HTR-8/SVneo (cell line): Measurements from ENCODE around the gene MYBBP1A.

ENCODE experiments used
- DNase-seq: peaks from one replicate; pipeline ENCODE4 v3.0.0; 2011; ENCODE audit warnings: low spot score, mixed read lengths; ENCODE audit not compliant: insufficient read length
- FAIRE-seq: peaks from 2 replicates; lab custom pipeline; 2011; peaks lifted over from hg19 to GRCh38; lab: Jason Lieb, UNC

MYBBP1A gene

DNA sequence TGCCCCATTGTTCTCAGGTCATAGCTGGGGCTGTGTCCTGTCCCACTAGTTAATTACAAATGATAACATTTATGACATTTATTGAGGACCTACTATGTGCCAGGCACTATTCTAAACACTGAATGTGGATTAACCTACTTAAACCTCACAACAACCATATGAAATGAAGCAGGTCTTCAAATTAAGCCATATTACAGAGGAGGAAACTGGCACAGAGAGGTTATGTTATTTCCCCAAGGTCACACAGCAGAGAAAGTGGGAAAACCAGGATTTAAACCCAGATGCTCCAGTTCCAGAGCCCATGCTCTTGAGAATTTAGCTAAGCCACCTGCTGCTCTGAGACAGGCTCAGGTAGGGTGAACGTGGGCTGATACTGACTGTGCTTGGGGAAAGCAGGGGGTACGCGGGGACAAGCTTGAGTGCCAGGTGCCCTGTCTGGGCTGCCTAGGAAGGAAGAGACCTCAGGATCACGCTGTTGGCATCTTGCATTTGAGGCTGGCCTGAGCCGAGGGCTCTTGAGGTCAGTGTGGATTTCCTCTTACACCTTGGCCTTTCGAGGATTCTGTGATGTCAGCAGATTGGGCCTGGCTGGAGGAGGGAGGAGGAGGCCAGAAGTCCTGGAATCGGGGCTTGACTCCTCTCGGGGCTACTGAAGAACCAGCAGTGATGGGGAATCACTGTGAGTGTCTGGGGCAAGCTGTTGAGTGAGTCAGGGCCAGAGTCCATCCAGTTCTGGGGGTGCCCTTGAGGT is 47.6 kb downstream of the MYBBP1A start:
- peak; percentile 44 for FAIRE-seq

DNA sequence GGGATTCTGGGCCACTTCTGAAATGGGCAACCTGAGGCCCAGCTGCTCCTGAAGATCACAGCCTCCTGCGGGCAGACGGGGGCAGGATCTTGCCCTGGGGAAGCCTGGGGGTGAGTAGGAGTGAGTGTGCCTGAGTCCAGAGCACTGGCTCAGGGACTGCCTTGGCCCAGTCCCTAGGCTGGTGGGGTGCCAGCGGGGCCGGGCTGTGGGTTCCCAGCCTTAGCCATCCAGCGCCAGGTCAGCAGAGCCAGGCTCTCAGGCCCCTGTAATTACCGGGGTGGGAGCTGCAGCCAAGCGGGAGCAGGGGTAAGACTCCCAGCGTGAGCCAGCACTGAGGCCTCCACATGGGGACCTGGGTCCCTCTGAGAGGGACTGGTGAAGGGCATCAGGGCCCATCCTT is 48.3 kb downstream of the MYBBP1A start:
- no peak for FAIRE-seq
- DNase-seq: no peak

More for the DNA sequence above, 47.6 kb downstream of the MYBBP1A start:
- DNase-seq: no peak

DNA sequence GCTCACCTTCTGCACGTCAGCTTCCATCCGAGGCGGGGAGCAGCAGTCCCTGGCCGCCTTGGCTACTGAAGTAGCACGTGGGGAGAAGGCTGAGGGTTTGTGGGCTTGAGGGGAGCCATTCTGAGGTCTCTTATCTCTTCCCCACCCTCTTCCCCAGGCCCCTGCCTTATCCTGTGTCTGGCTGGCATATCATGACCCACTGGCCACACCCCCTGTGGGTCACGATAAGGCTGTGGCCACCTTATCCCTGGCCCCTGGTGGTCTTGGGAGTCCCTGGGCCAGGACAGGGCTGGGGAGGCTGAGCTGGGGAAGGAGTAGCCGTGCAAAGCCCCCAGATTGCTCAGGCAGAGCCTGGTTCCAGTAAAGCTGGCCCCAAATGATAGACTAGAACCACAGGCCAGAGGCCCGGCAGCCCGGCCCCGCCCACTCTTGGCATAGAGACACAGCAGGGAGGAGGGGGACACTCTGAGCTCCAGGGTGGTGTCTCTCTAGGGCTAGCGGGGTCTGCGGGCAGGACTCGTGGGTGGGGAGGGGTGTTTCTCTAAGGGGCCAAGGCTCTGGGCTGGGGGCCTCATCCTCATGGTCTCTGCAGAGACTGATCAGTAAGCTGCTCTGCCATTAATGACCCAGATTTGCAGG is 48.9 kb downstream of the MYBBP1A start:
- DNase-seq (no peak), FAIRE-seq (no peak)

DNA sequence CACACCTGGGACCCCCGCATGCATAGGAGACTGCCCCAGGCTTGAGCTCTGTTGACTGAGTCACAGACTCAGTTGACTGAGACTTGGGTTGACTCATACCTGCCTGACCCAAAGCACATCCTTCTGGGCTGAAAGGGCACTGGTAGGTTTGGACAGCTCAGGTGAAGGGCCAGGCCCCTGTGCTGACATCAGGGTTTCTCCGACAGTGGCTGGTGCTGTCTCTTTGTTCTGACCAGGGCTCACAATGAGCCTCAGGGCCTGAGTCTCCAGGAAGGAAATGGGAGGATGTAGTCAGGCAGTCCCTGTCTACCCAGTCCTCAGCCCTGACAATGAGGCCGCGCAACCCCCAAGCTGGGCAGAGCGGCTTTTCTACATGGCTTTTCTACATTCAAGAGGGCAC is 50.0 kb downstream of the MYBBP1A start:
- no peak for FAIRE-seq

DNA sequence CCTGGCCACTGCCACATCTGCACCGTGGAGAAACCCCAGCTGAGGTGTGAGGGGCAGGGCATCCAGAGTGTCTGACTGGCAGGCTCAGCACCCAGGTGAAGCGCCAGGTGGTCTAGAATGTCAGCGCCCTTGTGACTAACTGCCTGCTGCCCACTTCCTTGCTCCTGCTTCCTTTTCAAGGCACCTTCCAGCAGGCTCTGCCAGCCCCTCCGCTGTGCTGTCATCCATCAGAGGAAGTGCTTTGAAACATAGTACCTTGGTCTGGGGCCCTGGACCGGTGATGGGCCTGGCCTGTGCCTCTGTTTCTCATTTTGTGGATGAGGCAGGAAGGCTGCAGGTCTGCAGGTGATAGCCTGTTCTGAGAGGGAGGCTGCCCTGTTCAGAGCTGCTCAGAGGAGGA is 51.0 kb downstream of the MYBBP1A start:
- no peak for DNase-seq
- FAIRE-seq: no peak

More for the DNA sequence above, 50.0 kb downstream of the MYBBP1A start:
- no peak for DNase-seq

DNA sequence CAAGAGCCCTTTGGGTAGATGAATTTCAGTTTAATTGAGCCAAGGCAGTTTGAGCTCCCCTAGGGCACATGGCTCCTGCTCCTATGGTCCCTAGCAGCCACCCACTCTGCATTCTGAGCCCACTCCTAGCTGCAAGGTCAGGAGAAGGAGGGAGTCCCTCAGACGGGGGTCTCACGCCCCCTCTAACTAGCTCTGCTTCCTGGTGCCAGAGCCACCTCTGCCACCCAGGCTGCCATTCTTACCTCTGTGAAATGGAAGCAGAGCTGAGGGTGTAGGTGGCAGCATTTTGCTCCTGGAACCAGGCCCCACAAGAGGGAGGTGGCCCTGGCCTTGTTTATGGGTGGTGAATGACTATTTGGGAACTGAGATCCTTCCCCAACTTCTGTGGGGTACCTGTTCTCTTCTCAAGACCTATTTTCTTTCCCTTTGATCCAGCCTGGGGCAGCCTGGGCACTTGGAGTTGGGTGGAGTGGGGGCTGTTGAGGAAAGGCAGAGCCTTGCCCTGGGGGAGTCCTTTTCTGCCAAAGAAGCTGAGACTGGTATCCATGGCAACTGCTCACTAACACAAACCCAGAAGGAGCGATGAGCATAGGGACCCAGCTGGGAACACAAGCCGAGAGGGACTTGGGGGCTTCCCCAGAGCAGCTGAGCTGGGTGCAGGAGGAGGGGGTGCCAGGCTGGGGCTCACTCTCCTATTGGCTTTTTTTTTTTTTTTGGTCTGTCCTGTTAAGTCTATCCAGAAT is 51.7 kb downstream of the MYBBP1A start:
- FAIRE-seq: no peak

DNA sequence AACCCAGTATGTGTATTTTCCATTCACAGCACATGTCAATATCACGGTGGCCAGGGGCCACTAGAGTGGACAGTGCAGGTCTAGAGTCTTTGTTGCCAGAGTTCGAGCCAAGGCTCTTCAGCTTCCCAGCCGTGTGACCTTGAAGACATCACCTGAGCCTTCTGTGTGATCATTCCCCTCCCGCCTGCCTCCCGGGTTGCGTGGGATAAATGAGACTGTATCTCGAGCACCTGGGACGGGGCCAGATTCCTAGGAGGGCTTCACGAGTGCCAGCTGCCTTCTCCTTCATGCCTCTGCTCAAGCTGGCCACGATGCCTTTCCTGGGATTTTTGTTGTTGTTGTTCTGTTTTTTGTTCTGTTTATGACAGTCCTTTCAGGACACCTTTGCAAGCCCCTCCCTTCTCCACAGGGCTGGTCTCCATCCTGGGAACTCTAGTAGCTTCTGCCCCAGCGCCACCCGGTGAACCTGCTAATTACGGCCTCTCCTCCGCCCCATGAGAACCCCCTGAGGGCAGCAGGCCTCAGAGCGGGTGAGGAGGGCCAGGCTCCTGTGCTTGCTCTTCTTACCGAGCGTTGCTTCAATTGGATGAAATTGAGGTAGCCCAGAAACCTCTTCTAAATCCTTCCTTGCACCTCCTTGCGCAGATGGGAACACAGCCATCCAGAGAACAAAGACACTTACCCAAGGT is 52.6 kb downstream of the MYBBP1A start:
- FAIRE-seq: no peak
- DNase-seq: no peak

More for the DNA sequence above, 51.7 kb downstream of the MYBBP1A start:
- no peak for DNase-seq

DNA sequence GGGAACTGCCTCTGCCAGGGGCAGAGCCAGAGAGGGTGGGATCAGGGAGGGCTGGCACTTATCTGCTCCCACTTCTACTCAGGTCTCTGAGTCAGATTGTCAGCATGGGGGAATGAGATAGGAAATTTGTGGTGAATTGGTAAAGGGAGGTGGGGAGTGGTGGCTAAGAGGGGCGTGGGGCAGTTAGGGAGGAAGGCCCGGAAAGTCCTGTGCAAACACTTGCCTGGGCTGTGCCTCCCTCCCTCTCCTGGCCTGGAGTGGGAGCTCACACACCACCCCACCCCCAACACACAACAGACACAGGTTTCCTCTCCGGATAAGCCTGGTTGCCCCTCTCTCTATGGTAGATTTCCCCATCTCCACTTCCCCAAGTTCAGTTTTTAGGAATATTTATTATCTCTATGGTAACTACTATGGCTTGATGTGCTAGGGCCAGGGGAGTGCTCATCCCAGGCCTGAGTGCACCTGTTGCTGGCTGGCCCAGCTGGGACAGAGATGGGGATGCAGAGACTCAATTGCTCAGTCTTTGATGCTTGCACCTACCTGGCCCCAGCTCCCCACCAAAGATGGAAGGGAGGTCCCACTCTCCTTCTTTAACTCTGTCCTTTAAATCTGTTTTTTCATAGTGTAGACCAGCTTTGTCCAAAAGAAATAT is 53.8 kb downstream of the MYBBP1A start:
- DNase-seq: no peak
- no peak for FAIRE-seq

DNA sequence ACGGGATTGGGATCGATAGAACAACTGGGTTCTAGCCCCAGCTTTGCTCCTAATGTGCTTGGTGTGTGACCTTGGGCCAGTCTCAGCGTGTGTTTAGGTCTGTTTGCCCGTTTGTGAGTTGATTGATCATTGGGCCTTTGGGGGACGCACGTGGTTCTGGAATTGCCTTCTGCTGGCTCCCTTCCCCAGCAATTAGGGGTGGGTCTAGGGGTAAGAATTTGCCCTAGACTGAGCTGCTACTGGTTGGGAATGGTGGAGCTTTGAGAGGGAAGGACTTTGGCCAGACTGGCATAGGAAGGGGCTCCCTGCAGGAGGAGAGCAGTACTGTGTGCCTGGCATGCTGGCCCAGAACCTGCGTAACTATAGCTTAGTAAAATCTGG is 55.0 kb downstream of the MYBBP1A start:
- FAIRE-seq (no peak), DNase-seq (no peak)

DNA sequence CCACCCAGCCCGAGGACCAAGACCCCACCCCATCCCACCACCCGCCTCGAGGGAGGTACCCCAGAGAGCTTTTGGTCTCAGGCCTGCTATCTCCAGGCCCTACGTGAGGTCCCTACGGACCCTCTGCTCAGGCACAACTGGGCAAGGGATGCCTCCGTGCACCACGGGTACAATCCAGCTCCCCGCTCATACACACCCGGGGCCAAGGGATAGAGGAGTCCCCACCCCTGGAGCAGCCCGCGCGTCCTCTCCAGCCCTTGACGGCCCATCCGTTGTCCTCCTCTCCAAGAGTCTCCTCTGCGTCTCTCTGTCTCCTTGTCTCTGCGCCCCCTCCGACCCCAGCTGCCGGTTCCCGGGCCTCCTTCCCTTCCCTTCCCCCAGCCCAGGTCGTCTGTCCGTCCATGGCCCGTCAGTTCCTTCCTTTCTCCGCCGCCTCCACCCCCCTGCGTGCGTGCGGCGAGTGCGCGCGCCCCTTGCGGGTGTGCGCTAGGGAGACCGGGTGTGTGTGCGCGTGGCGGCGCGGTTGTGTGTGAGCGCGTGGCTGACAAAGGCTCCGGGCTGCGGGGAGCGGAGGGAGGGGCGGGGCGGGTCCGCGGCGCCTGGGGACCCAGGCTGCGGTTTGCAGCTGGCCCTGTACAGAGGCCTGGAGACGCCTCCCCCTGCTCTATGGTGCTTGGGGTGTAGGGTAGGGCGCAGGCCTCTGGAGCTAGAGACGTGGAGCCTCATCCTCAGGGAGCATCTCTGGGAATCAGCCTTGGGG is 55.6 kb downstream of the MYBBP1A start:
- DNase-seq (no peak), FAIRE-seq (no peak)

DNA sequence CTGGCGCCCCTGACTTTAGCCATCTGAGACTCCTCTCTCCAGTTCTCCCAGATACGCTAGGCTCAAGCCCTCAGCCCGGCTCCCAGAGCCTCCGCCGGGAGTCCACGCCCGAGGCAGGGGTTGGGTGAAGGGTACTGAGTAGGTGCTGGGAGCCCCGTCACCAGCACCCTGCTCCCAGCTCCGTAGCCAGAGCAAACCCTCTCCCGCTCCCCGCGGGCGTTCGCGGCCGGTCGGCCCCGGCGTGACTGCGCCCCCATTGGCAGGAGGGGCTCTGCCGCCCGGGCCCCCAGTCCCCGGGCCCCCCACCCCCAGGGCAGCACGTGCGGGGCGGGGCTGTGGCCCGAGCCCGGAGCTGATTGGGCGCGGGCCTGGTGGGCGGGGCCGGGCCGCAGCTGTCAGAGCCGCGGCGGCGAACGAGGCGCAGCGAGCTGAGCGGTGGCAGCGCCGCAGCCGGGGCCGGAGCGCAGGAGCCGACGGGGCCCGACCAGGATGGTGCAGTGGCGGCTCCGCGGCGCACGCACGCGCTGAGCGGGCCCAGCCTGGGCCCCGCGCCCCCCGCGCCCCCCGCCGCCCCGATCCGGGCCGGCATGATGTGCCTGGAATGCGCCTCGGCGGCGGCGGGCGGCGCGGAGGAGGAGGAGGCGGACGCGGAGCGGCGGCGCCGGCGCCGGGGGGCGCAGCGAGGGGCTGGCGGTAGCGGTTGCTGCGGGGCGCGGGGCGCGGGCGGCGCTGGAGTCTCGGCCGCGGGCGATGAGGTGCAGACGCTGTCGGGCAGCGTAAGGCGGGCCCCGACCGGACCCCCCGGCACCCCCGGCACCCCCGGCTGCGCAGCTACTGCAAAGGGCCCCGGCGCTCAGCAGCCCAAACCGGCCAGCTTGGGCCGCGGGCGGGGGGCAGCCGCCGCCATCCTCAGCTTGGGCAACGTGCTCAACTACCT is 56.5 kb downstream of the MYBBP1A start, which contains the start of gene SPNS2:
SPNS2 (plus strand) TSS at position 421 of the 937 bp plus-strand sequence; CDS start at position 588, 167 bp downstream.
- DNase-seq: peak; percentile 86
- peak; percentile 81 for FAIRE-seq

DNA sequence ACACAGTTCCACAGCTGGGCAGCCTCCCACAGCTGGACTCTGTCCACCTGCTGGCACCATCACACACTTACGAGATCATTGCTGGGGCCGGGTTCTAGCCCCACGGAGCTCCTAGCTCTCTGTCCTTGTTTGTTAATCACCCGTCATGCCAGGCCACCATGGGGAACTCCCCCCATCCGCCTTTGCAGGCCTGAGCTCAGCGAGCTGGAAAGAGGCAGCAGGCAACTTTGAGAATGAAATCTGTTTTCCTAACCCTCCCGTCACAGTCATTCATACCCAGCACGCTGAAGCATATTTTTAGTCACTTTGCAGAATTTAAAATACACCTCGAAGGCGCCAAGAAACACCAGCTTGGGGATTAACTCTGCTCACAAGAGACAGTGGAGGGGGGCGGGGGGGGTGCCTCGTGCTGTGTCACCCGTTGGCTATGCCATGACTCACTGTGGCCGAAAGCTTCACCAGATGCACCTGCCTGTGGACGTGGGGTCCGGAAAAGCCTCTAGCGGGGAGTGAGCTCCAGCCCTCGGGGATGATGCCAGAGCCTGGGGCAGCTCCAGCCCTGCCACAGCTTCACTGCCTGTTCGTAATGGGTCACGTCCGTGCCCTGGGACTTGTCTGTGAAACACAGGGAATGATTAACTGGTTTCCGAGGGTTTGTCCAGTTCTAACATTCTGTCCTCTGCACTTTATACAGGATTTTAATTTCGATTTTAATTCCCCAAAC is 57.9 kb downstream of the MYBBP1A start:
- DNase-seq (peak; percentile 60), FAIRE-seq (no peak)

DNA sequence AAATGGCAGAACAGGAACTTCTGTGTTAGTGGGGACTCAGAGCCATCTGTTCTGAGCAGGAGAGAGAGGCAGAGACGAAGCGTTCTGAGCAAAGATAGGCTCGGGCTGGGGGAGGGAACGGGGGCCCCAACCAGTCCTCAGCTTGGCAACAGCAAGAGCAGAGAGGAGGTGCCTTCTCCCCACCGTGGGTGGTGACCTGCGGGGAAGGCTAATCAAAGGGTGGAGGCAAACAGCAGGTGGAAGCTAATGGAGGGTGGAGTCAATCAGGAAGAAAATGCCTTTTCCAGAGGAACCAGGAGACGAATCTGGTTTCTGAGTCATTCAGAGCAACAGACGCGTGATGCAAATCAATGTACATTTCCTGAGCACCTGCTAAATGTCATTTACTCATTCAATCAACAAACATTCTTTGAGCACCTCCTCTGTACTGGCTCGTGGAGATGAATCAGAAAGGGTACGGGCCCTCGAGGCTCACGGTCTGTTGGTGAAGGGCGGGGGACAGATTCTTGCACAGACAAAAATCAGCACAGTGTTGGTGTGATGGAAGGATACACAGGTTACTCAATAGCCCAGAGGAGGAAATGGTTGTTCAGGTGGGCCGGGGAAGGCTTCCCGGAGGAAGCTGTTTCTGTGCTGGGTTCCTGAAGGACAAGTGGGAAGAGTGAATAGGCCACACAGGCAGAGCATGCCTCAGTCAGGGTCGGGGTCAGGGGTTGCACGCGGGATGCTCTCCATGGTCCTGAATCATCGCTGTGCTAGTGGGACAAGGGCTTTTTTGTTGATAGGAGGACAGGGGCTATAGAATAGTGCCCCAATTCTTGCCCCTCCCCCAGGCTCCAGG is 62.2 kb downstream of the MYBBP1A start:
- peak; percentile 58 for DNase-seq
- peak; percentile 4 for FAIRE-seq

DNA sequence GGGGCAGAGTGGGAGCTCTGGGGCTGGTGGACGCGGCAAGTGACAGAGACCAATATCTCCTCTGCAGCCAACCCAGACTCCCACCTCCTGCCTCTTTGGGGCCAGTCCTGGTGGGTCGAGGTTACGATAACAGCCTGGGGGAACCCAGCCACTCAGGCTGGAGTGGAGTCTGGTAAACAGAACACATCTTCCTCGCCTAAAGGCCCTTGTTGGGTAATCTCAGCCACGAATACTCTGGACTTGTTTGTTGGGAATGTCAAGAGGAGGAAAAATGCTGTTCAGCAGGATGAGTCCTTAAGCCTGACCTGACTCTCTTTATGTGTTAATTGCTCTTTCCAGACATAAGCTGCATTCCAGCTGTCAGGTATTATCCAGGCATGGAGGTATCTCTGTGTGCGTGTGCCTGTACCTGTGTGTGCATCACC is 64.5 kb downstream of the MYBBP1A start:
- FAIRE-seq (no peak), DNase-seq (no peak)

DNA sequence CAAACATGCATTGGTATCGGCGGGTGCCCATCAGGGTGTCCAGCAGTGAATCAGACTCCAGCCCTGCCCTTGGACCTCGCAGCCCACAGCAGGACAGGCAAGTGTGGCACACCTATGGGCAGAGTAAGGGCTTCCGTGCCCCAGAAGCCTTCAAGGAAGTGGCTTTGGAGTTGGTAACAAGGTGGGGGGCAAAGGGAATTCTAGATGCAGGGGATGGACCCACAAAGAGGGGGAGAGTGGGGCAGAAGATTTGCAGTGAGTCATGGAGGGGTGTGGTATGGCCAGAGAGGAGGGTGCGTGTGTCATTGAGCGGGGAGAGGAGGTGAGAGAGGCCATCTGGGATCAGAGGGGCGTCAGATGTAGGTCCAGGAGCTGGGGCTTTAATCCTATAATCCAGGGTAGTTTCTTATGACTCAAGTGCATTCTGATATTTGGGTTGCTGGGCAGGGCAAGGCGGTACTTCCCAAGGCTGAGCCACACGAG is 65.0 kb downstream of the MYBBP1A start:
- FAIRE-seq (no peak), DNase-seq (no peak)

DNA sequence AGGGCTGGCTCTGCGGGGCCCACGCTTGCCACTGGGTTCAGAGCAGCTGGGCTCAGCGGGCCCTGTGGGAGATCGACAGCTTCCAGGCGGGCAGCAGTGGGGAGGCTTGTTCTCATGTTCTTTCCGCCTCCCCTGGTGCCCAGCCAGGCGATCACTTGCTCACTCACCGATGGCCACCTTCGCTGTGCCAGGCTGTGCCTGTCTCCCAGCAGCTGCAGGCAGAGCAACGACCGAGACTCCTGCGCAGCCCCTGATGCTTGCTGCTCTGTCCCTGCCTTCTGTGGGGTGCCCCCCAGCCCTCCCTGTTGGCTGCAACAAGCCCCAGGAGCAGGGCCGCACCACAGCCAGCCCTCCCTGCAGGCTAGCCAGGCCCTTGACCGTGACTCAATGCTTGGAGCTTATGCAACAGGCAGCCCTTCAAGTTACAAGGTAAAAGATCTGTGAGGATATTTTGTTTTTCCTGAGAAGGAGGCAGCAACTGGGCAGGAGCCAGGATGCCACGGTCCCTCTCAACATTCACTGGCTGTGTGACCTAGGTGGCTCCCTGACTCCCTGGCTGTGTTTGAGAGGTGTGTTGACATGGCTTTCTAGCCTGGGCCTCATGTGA is 66.1 kb downstream of the MYBBP1A start:
- no peak for DNase-seq
- FAIRE-seq: no peak
